GM23338 (cell line): ENCODE data around the gene COL26A1. TPM values are rescaled to one million over a fixed set of nuclear protein-coding genes. Genes with fewer than 3 reads are reported as not detected.

Experiments
- ATAC-seq: fragments of 200-7000 bp; cut with Tn5 transposase; 3 replicates; pipeline ENCODE4 v1.9.1; 2020
- DNase-seq: peaks from one replicate; pipeline ENCODE4 v3.0.0-alpha.2; 2015; ENCODE audit warnings: low spot score
- H2AFZ ChIP-seq: fragments of 200-600 bp; sonication (generic); 2 replicates; pipeline ENCODE4 v1.8.0; 2016; ENCODE audit warnings: antibody characterized with exemption, mild to moderate bottlenecking, moderate library complexity
- H3F3A ChIP-seq: fragments of 200-600 bp; sonication (generic); replicated peaks from 2 replicates; pipeline ENCODE4 v1.8.0; 2017; ENCODE audit warnings: antibody characterized with exemption, mixed run types, low read depth
- H3K27ac ChIP-seq: fragments of 200-600 bp; sonication (generic); 2 replicates; pipeline ENCODE4 v1.6.1; 2016; ENCODE audit warnings: low read depth
- H3K27me3 ChIP-seq: fragments of 200-600 bp; sonication (generic); 2 replicates; pipeline ENCODE4 v1.8.0; 2016; ENCODE audit warnings: mild to moderate bottlenecking, mixed run types, moderate library complexity; ENCODE audit not compliant: insufficient read depth
- H3K36me3 ChIP-seq: fragments of 200-600 bp; sonication (generic); 2 replicates; pipeline ENCODE4 v1.8.0; 2016; ENCODE audit warnings: mild to moderate bottlenecking; ENCODE audit not compliant: insufficient read depth
- H3K4me1 ChIP-seq: fragments of 200-600 bp; sonication (generic); 2 replicates; pipeline ENCODE4 v1.8.0; 2016; ENCODE audit warnings: mild to moderate bottlenecking, moderate library complexity; ENCODE audit not compliant: insufficient read depth
- H3K4me2 ChIP-seq: fragments of 200-600 bp; sonication (generic); 2 replicates; pipeline ENCODE4 v1.7.1; 2017; ENCODE audit warnings: mixed run types
- H3K4me3 ChIP-seq: fragments of 200-600 bp; sonication (generic); 2 replicates; pipeline ENCODE4 v1.6.1; 2016; ENCODE audit warnings: mixed run types
- H3K79me2 ChIP-seq: fragments of 200-600 bp; sonication (generic); replicated peaks from 2 replicates; pipeline ENCODE4 v1.8.0; 2017; ENCODE audit warnings: mild to moderate bottlenecking; ENCODE audit not compliant: insufficient read depth
- H3K9me2 ChIP-seq: fragments of 200-600 bp; sonication (generic); 2 replicates; pipeline ENCODE4 v1.8.0; 2017; ENCODE audit not compliant: insufficient read depth
- H4K20me1 ChIP-seq: fragments of 200-600 bp; sonication (generic); replicated peaks from 2 replicates; pipeline ENCODE4 v1.8.0; 2017; ENCODE audit warnings: mild to moderate bottlenecking; ENCODE audit not compliant: insufficient read depth
- H3K27ac Mint-ChIP-seq: 2 replicates; pipeline ENCODE4 v1.8.0; 2020; ENCODE audit warnings: inconsistent platforms, mild to moderate bottlenecking, moderate library complexity, mixed read lengths
- H3K27me3 Mint-ChIP-seq: 3 replicates; pipeline ENCODE4 v1.8.0; 2022; ENCODE audit warnings: low read depth, mild to moderate bottlenecking, moderate library complexity, mixed read lengths, inconsistent platforms; ENCODE audit not compliant: insufficient read depth, poor library complexity
- H3K36me3 Mint-ChIP-seq: 3 replicates; pipeline ENCODE4 v1.8.0; 2021; ENCODE audit warnings: low read depth, mild to moderate bottlenecking, inconsistent platforms, moderate library complexity, mixed read lengths
- H3K4me1 Mint-ChIP-seq: 3 replicates; pipeline ENCODE4 v1.8.0; 2020; ENCODE audit warnings: mild to moderate bottlenecking, inconsistent platforms, mixed read lengths
- H3K4me3 Mint-ChIP-seq: 3 replicates; pipeline ENCODE4 v1.8.0; 2021; ENCODE audit warnings: moderate library complexity, mild to moderate bottlenecking, inconsistent platforms, mixed read lengths
- H3K9me3 Mint-ChIP-seq: 3 replicates; pipeline ENCODE4 v1.8.0; 2020; ENCODE audit warnings: moderate library complexity, mild to moderate bottlenecking, inconsistent platforms, mixed read lengths
- CREB1 ChIP-seq: fragments of 250-450 bp; sonication (Bioruptor Pico); IDR thresholded peaks from 2 replicates; pipeline ENCODE4 v1.5.0; 2020; ENCODE audit warnings: low read depth, mild to moderate bottlenecking, moderate library complexity
- ETS1 ChIP-seq: IDR thresholded peaks from 2 replicates; pipeline ENCODE4 v1.6.1; 2016; ENCODE audit warnings: antibody characterized with exemption
- JUNB ChIP-seq: IDR thresholded peaks from one replicate; pipeline ENCODE4 v1.6.1; 2016; ENCODE audit warnings: antibody characterized with exemption; ENCODE audit not compliant: unreplicated experiment
- NANOG ChIP-seq: IDR thresholded peaks from 2 replicates; pipeline ENCODE4 v1.6.1; 2016; ENCODE audit warnings: antibody characterized with exemption, borderline replicate concordance
- POLR2AphosphoS5 ChIP-seq: IDR thresholded peaks from 2 replicates; pipeline ENCODE4 v1.6.1; 2016; ENCODE audit warnings: antibody characterized with exemption, low read depth
- STAT1 ChIP-seq: IDR thresholded peaks from one replicate; pipeline ENCODE4 v1.6.1; 2016; ENCODE audit warnings: antibody characterized with exemption; ENCODE audit not compliant: unreplicated experiment
- ZNF331 ChIP-seq: fragments of 250-450 bp; sonication (Bioruptor Pico); IDR thresholded peaks from 2 replicates; pipeline ENCODE4 v1.5.0; 2020; ENCODE audit warnings: low read depth, mild to moderate bottlenecking, moderate library complexity
- ZNF462 ChIP-seq: fragments of 250-450 bp; sonication (Bioruptor Pico); IDR thresholded peaks from 2 replicates; pipeline ENCODE4 v1.5.0; 2020; ENCODE audit warnings: mild to moderate bottlenecking, moderate library complexity
- polyA plus RNA-seq: library from polyadenylated mRNA; unstranded; fragments of >200 nt; fragmentation: Nextera tagmentation; extraction: Ambion mirVana; gene quantifications from 2 replicates; pipeline ENCODE4 v1.2.1, GENCODE V29; 2016
- total RNA-seq: library from RNA; depleted of rRNA; stranded (reverse); fragments of >200 nt; shearing (Covaris generic); gene quantifications from 2 replicates; pipeline ENCODE4 v1.2.3, GENCODE V29; 2014

The COL26A1 gene
- total and polyA plus RNA-seq, 2 experiments from 2014 or later = 17.8 to 55.0 TPM

GRCh38 chr7:101598986-101599771, 236.5 kb downstream of the COL26A1 start:
- H3K36me3 Mint-ChIP-seq = no peaks in the 10 kb centered on the region
- Histone ChIP-seq H2AFZ (peak overlapping the region; percentile 14; the same call in 1 of the 2 replicates), H3K4me2 (no peak overlapping the region)

More at GRCh38 chr7:101598986-101599771, 236.5 kb downstream of the COL26A1 start:
- no peaks in the 10 kb centered on the region for H4K20me1 ChIP-seq
- no peak overlapping the region for H3K27ac ChIP-seq
- H3K79me2 ChIP-seq = no peaks in the 10 kb centered on the region
- DNase-seq = no peak
- no peaks in the 10 kb centered on the region for H3K9me2 ChIP-seq
- no peaks in the 10 kb centered on the region for H3K36me3 ChIP-seq
- ATAC-seq = no peak
- H3F3A ChIP-seq = no peaks in the 10 kb centered on the region
- Mint-ChIP-seq H3K9me3 (no peaks in the 10 kb centered on the region), H3K4me3 (no peak overlapping the region), H3K4me1 (no peaks in the 10 kb centered on the region), H3K27ac (no peak overlapping the region), H3K27me3 (peaks cover 2% of the 10 kb centered on the region)
- no peaks in the 10 kb centered on the region for H3K4me1 ChIP-seq
- no peak overlapping the region for H3K4me3 ChIP-seq
- H3K27me3 ChIP-seq = no peaks in the 10 kb centered on the region
- TF ChIP-seq POLR2AphosphoS5 = no peak
- no peak for TF ChIP-seq NANOG
- no peak for TF ChIP-seq CREB1 (CRISPR knock-in tag)
- no peak for TF ChIP-seq ZNF331 (CRISPR knock-in tag)
- TF ChIP-seq ETS1 = no peak
- TF ChIP-seq ZNF462 (CRISPR knock-in tag) = no peak
- TF ChIP-seq STAT1 = no peak
- no peak for TF ChIP-seq JUNB
